Measurements from ENCODE around the gene CD200. TPM values are rescaled to one million over a fixed set of nuclear protein-coding genes. Genes with fewer than 3 reads are reported as not detected.
"Not testable (repeated sequence)": the region's sequence is repeated elsewhere in the genome, so short reads cannot be mapped to it uniquely, and the experiment has no call there.

CD200 gene
- total and polyA plus RNA-seq, 10 of the 15 experiments (the other 5 are each of a cell fraction or from before 2014, with no cell fraction given) = 21.2 to 84.3 (median 33.2) TPM

DNA sequence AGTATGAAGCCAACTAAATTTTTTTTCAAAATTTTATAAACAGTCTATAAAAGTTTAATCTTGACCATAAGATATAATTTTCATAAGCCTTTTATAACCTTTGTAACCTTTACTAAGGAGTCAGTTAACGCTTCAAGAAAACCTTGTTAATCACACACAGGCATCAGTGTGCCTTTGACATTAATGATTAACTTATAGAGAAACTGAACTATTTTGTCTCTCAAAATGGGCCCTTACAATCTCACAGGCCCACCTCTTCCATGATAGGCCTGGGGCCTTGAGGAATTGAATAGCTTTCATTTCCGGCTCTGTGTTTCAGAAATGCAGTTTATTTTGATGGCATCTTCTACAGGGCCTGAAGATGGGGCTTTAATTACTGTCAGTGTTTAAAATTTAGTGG lies 70.1 kb downstream of the CD200 start:
- intact Hi-C loops (cut with micrococcal nuclease; ENCODE audit: unreplicated experiment) (no loop called here), in situ Hi-C loops (cut with MboI) (no loop called here)
- H3K9me3 ChIP-seq (replicated peaks; ENCODE audit: control insufficient read depth, insufficient read depth, low read length) = no peaks in the 10 kb centered on the region; the same call in 2 of the 3 replicates
- SMC1A ChIA-PET (ENCODE audit: uncharacterized antibody, unreplicated experiment) = interaction anchor here (1.0 to 5.9 kb wide), 5 partner anchors 40 to 111 kb away, joined by 3 to 41 read pairs (median 6); partner anchors contain the start of genes BTLA and CD200
- no TSS peak for BruUV-seq (replicated peaks)
- no peaks in the 10 kb centered on the region for H3K79me2 ChIP-seq (ENCODE audit: control insufficient read depth, insufficient read depth, low read length)
- no peak overlapping the region for H3K4me2 ChIP-seq (ENCODE audit: control insufficient read depth, insufficient read depth)
- RAD21 ChIA-PET (ENCODE audit: unreplicated experiment) = interaction anchor here (1.1 to 1.9 kb wide), 2 partner anchors 112 to 130 kb away, joined by 3 to 8 read pairs; no protein-coding TSS in a partner anchor
- no peak overlapping the region for H2AFZ ChIP-seq (ENCODE audit: control insufficient read depth, low read depth, low read length)
- no peaks in the 10 kb centered on the region for H3K27me3 ChIP-seq (replicated peaks in 1 of 2; ENCODE audit: control insufficient read depth in 2 of 2, insufficient read depth in 2 of 2, low read length in 1 of 2)
- no peak overlapping the region for H3K9ac ChIP-seq (ENCODE audit: control insufficient read depth, insufficient read depth, low read length)
- peaks cover 28% of the 10 kb centered on the region for H3K4me1 ChIP-seq (ENCODE audit: control insufficient read depth, insufficient read depth, low read length)
- H3K36me3 ChIP-seq (ENCODE audit: control insufficient read depth in 2 of 2, insufficient read depth in 2 of 2, low read length in 1 of 2) = no peaks in the 10 kb centered on the region
- H4K20me1 ChIP-seq (ENCODE audit: control insufficient read depth, insufficient read depth) = no peaks in the 10 kb centered on the region
- H3K27ac ChIP-seq (ENCODE audit: control insufficient read depth, insufficient read depth) = no peak overlapping the region
- no peak for TF ChIP-seq HDAC6 (IDR thresholded peaks at IDR 0.05; ENCODE audit: unreplicated experiment)
- no peak for TF ChIP-seq DPF2 (IDR thresholded peaks at IDR 0.05)
- TF ChIP-seq POLR2AphosphoS2 (IDR thresholded peaks at IDR 0.05; ENCODE audit: low read depth, low read length) = no peak
- no peak for TF ChIP-seq RAD21 (IDR thresholded peaks at IDR 0.05; ENCODE audit: insufficient read depth, low read depth, low read length)
- CTCF ChIA-PET = interaction anchor here (0.7 to 1.6 kb wide), 3 partner anchors 38 to 130 kb away, joined by 3 to 5 read pairs (median 3); no protein-coding TSS in a partner anchor
- WGBS (ENCODE audit: insufficient coverage, insufficient replicate concordance, low lambda C conversion rate, missing lambda C conversion rate) = 95% methylated on average over 2 of the region's 2 CpGs
- FAIRE-seq (no peak), DNase-seq (ENCODE audit: low read depth, low spot score) (no peak), ATAC-seq (no peak)
- H3K4me3 ChIP-seq = no peak overlapping the region
- POLR2A ChIA-PET = interaction anchor here (1.3 kb wide), 1 partner anchor 13 kb away, joined by 4 read pairs; no protein-coding TSS in a partner anchor

- ChIA-PET RAD21 (ENCODE audit: unreplicated experiment) (interaction anchor here (0.6 to 7.5 kb wide), 19 partner anchors 8 to 1347 kb away, joined by 3 to 57 read pairs (median 4); partner anchors contain the start of genes ATG3, CD200 and SLC35A5), SMC1A (ENCODE audit: uncharacterized antibody, unreplicated experiment) (interaction anchor here (0.6 to 5.9 kb wide), 31 partner anchors 9 to 293 kb away, joined by 3 to 46 read pairs (median 4); partner anchors contain the start of genes CD200 and SLC9C1), POLR2A (interaction anchor here (0.6 to 2.5 kb wide), 15 partner anchors 9 to 291 kb away, joined by 3 to 8 read pairs (median 4); partner anchors contain the start of gene CD200), CTCF (interaction anchor here (0.7 to 2.6 kb wide), 10 partner anchors 13 to 268 kb away, joined by 3 to 15 read pairs (median 4); partner anchors contain the start of gene CD200)
- ATAC-seq; FAIRE-seq; H3K27ac ChIP-seq (ENCODE audit: control insufficient read depth, insufficient read depth); in situ Hi-C loops (cut with MboI); DNase-seq (ENCODE audit: low read depth, low spot score); H3K27me3 ChIP-seq (replicated peaks in 1 of 2; ENCODE audit: control insufficient read depth in 2 of 2, insufficient read depth in 2 of 2, low read length in 1 of 2); H3K9ac ChIP-seq (ENCODE audit: control insufficient read depth, insufficient read depth, low read length); H3K4me2 ChIP-seq (ENCODE audit: control insufficient read depth, insufficient read depth); H3K9me3 ChIP-seq (replicated peaks; ENCODE audit: control insufficient read depth, insufficient read depth, low read length); H3K79me2 ChIP-seq (ENCODE audit: control insufficient read depth, insufficient read depth, low read length); H3K4me3 ChIP-seq; H3K36me3 ChIP-seq (ENCODE audit: control insufficient read depth in 2 of 2, insufficient read depth in 2 of 2, low read length in 1 of 2); H4K20me1 ChIP-seq (ENCODE audit: control insufficient read depth, insufficient read depth); BruUV-seq (replicated peaks); intact Hi-C loops (cut with micrococcal nuclease; ENCODE audit: unreplicated experiment): not testable (repeated sequence)
- H3K4me1 ChIP-seq (ENCODE audit: control insufficient read depth, insufficient read depth, low read length) = peaks cover 28% of the 10 kb centered on the region
- WGBS (ENCODE audit: insufficient coverage, insufficient replicate concordance, low lambda C conversion rate, missing lambda C conversion rate) = 96% methylated on average over 5 of the region's 5 CpGs
- peak overlapping the region; percentile 28; the same call in 1 of the 2 replicates for H2AFZ ChIP-seq (ENCODE audit: control insufficient read depth, low read depth, low read length)
Observed at GRCh38 chr3:112404924-112405549, 72.1 kb downstream of the CD200 start.

Data from GM12878 (cell line).